ENCODE results near the gene INSC. TPM values are rescaled to one million over a fixed set of nuclear protein-coding genes. Genes with fewer than 3 reads are reported as not detected.

Gene INSC
- total and polyA plus RNA-seq, 2 of the 13 experiments (the other 11 are each of a cell fraction or from before 2014, with no cell fraction given): 0.09 TPM; not detected in 1

DNA sequence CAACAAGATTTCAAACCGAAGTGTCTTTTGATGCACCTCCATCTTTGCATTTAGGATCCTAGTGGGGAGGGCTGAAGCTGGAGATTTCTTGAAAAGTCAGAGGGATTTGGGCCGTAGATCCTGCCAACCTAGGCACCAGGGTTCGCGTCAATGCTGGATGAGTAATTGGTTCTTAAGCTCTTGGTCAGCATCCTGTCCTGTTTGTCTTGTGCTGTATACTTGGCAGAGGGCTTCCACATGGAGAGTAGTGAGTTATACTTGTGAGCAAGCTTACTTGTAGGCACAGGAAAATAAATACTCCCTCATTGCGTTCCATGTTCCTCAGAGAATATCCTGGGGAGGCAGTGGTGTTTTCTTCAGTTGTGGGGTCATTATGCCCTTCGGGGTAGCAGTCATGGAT is 12.6 kb downstream of the INSC start (continued):
- no peak for TF ChIP-seq ZNF790 (CRISPR knock-in tag; IDR thresholded peaks at IDR 0.05; ENCODE audit: borderline replicate concordance)

DNA sequence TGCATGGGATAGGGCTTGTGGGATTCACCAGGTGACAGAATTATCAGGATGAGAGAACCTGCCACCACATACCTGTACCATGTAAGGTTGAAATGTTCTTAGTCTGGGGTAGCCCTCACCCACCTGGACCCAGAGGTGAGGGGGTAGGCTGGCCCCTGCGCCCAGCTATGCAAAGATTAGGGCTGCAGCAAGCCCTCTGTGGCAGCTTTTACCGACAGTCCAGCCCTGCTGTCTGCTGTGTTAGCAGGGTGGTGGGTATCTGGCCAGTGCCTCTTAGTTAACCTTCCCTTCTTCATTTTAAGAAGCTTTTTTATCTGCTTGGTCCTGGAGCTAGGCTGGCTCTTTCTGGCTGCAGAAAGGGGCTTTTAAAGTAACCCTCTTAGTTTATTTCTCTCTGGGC is 13.9 kb downstream of the INSC start:
- intact Hi-C loops (cut with micrococcal nuclease; ENCODE audit: unreplicated experiment): no loop called here
- CTCF ChIA-PET (ENCODE audit: low intra/inter-chr PET ratio, low total read pairs): no interaction called here
- H3K4me1 ChIP-seq (ENCODE audit: insufficient read depth, low read length): no peaks in the 10 kb centered on the region

More for the DNA sequence above, 13.9 kb downstream of the INSC start:
- TF ChIP-seq, protein P1, sequence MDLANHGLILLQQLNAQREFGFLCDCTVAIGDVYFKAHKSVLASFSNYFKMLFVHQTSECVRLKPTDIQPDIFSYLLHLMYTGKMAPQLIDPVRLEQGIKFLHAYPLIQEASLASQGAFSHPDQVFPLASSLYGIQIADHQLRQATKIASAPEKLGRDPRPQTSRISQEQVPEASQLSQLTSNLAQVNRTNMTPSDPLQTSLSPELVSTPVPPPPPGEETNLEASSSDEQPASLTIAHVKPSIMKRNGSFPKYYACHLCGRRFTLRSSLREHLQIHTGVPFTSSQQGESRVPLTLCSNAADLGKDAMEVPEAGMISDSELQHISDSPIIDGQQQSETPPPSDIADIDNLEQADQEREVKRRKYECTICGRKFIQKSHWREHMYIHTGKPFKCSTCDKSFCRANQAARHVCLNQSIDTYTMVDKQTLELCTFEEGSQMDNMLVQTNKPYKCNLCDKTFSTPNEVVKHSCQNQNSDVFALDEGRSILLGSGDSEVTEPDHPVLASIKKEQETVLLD (CRISPR knock-in tag; IDR thresholded peaks at IDR 0.05; ENCODE audit: low read depth): no peak
- TF ChIP-seq, protein P2, sequence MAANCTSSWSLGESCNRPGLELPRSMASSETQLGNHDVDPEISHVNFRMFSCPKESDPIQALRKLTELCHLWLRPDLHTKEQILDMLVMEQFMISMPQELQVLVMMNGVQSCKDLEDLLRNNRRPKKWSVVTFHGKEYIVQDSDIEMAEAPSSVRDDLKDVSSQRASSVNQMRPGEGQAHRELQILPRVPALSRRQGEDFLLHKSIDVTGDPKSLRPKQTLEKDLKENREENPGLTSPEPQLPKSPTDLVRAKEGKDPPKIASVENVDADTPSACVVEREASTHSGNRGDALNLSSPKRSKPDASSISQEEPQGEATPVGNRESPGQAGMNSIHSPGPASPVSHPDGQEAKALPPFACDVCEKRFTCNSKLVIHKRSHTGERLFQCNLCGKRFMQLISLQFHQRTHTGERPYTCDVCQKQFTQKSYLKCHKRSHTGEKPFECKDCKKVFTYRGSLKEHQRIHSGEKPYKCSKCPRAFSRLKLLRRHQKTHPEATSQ (CRISPR knock-in tag; IDR thresholded peaks at IDR 0.05; ENCODE audit: borderline replicate concordance): no peak
- TF ChIP-seq ZNF878 (CRISPR knock-in tag; IDR thresholded peaks at IDR 0.05): no peak
- no peak for TF ChIP-seq MIER3 (CRISPR knock-in tag; IDR thresholded peaks at IDR 0.05; ENCODE audit: borderline replicate concordance)
- no peak for TF ChIP-seq ZNF44 (CRISPR knock-in tag; IDR thresholded peaks at IDR 0.05)
- no peak for TF ChIP-seq ZNF207 (IDR thresholded peaks at IDR 0.05; ENCODE audit: borderline replicate concordance)
- H2AFZ ChIP-seq (ENCODE audit: low read length): no peak overlapping the region
- H3K36me3 ChIP-seq (replicated peaks in 1 of 2; ENCODE audit: control insufficient read depth in 1 of 2, insufficient read depth in 2 of 2, low read length in 2 of 2): no peaks in the 10 kb centered on the region
- in situ Hi-C loops (cut with HindIII; ENCODE audit: extremely low pct_ligation_motif_present, low pct_unique_long_range_greater_than_20kb): no loop called here
- H3K79me2 ChIP-seq (ENCODE audit: insufficient read depth, low read length): no peaks in the 10 kb centered on the region
- FAIRE-seq (no peak), ATAC-seq (no peak), DNase-seq (ENCODE audit: low spot score) (no peak)
- WGBS (ENCODE audit: low lambda C conversion rate): 0% methylated on average over 2 of the region's 2 CpGs
- no peak overlapping the region for H3K4me3 ChIP-seq (replicated peaks in 1 of 3; ENCODE audit: insufficient read depth in 1 of 3, low read depth in 2 of 3, low read length in 3 of 3)
- no peaks in the 10 kb centered on the region for H4K20me1 ChIP-seq (ENCODE audit: insufficient read depth, low read length)
- no peaks in the 10 kb centered on the region for H3K9me3 ChIP-seq (ENCODE audit: low read length)
- POLR2A ChIA-PET: no interaction called here
- no peak overlapping the region for H3K4me2 ChIP-seq (ENCODE audit: low read depth, low read length)
- H3K27me3 ChIP-seq (ENCODE audit: control insufficient read depth in 1 of 2, insufficient read depth in 2 of 2, low read length in 2 of 2): peaks cover 1 to 4% of the 10 kb centered on the region in 2 experiments; a peak in 2 of 5 replicates
- no peak overlapping the region for H3K9ac ChIP-seq (ENCODE audit: insufficient read depth, low read depth, low read length)
- no TSS peak for BruUV-seq (replicated peaks)
- no peak overlapping the region for H3K27ac ChIP-seq (ENCODE audit: extremely low read length, insufficient read depth, low read length)

All from HepG2 (cell line).